Endodermal cell (in vitro differentiated cells): ENCODE data around the gene WDR46. TPM values are rescaled to one million over a fixed set of nuclear protein-coding genes. Genes with fewer than 3 reads are reported as not detected.

Source experiments
- DNase-seq: peaks from one replicate; pipeline ENCODE4 v3.0.0-alpha.2; 2017
- H3K27ac ChIP-seq: 2 replicates; pipeline ENCODE4 v1.5.1; 2013; ENCODE audit warnings: mild to moderate bottlenecking, low read depth, low read length, moderate library complexity
- H3K27me3 ChIP-seq: 2 replicates; pipeline ENCODE4 v1.6.1; 2013; ENCODE audit warnings: mild to moderate bottlenecking, low read length, moderate library complexity; ENCODE audit not compliant: insufficient read depth, control insufficient read depth, poor library complexity, severe bottlenecking
- H3K36me3 ChIP-seq: 2 replicates; pipeline ENCODE4 v1.7.0; 2013; ENCODE audit warnings: mild to moderate bottlenecking, low read length, moderate library complexity; ENCODE audit not compliant: control insufficient read depth, insufficient read depth
- H3K4me1 ChIP-seq: one replicate; pipeline ENCODE4 v1.7.0; 2013; ENCODE audit warnings: low read length; ENCODE audit not compliant: control insufficient read depth, insufficient read depth
- H3K4me3 ChIP-seq: 2 replicates; pipeline ENCODE4 v1.5.1; 2013; ENCODE audit warnings: mild to moderate bottlenecking, low read length, moderate library complexity
- H3K9ac ChIP-seq: 2 replicates; pipeline ENCODE4 v1.6.1; 2013; ENCODE audit warnings: mild to moderate bottlenecking, low read length, moderate library complexity; ENCODE audit not compliant: poor library complexity, severe bottlenecking; ENCODE audit errors: extremely low read depth
- H3K9me3 ChIP-seq: 2 replicates; pipeline ENCODE4 v1.6.1; 2013; ENCODE audit warnings: mild to moderate bottlenecking, low read length, moderate library complexity; ENCODE audit not compliant: control insufficient read depth
- H3K27ac Mint-ChIP-seq: 2 replicates; pipeline ENCODE4 v1.8.0; 2020; ENCODE audit warnings: mixed read lengths
- H3K27me3 Mint-ChIP-seq: 2 replicates; pipeline ENCODE4 v1.8.0; 2021; ENCODE audit warnings: mild to moderate bottlenecking, mixed read lengths; ENCODE audit not compliant: insufficient read depth
- H3K36me3 Mint-ChIP-seq: 2 replicates; pipeline ENCODE4 v1.8.0; 2020; ENCODE audit warnings: low read depth, mixed read lengths
- H3K4me1 Mint-ChIP-seq: 2 replicates; pipeline ENCODE4 v1.8.0; 2020; ENCODE audit warnings: mixed read lengths
- H3K4me3 Mint-ChIP-seq: 2 replicates; pipeline ENCODE4 v1.8.0; 2020; ENCODE audit warnings: mild to moderate bottlenecking, moderate library complexity, mixed read lengths
- H3K9me3 Mint-ChIP-seq: 2 replicates; pipeline ENCODE4 v1.8.0; 2020; ENCODE audit warnings: mild to moderate bottlenecking, mixed read lengths
- CTCF ChIP-seq: fragments of 200-600 bp; sonication (generic); conservative IDR thresholded peaks from 2 replicates; pipeline ENCODE4 v1.5.0; 2021; ENCODE audit warnings: antibody characterized with exemption, mild to moderate bottlenecking
- WGBS, 2 experiments: methylation state at CpG; one replicate each; pipeline versions ENCODE4 v1.1.5 to v1.1.7; 2013; ENCODE audit warnings: missing lambda C conversion rate in 2 of 2, mixed read lengths in 1 of 2; ENCODE audit not compliant: insufficient coverage in 1 of 2, insufficient read length in 1 of 2; 5-methylcytosine and 5-hydroxymethylcytosine counted together
- total RNA-seq, 2 donors: library from RNA; stranded (reverse); fragmentation: NEBNext Ultra II Directional in 1 of 2; extraction: Animal tissue kit (Norgen Biotek cat#: 25700) in 1 of 2; gene quantifications; 2 replicates in 1 of 2; 3 replicates in 1 of 2; pipeline ENCODE4 v1.2.1, GENCODE V29; 2021

The WDR46 gene
- total RNA-seq, 2 donors from 2014 or later, result 42.9 to 62.5 TPM

DNA sequence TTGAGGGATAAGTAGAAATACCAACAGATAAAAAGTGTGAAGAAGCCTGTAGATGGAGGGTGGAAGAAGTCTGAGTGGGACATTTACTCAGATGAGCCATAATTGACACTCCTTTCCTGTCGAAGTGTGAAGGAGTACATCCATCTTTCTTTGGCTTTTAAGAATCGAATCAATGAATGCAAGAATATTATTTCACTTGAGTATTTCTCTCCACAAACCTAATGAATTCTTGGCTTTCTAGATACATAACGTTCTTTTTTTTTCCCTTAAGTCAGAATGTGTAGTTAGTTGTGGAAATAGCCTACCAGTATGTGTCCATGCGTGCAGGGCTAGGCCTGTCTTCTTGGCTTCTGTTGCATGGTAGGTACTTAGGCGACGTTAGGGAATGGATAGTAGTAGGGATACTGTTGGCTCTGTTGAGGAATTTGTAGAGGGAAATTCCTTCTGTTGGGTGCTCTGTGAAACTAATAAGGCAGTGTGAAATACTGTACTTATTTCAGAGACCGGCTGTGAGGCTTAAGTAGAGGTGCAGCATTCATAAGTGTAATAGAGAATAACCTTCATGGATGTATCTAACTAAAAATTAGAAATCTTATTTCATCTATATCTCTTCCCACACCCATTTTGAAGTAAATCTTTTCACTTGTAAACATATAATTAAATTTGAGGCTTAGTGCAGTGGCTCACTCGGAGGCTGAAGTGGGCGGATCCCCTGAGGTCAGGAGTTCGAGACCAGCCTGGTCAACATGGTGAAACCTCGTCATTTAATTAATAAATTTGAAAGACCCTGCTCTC is 15.7 kb downstream of the WDR46 start:
- no peaks in the 10 kb centered on the region for H3K27me3 Mint-ChIP-seq
- Histone ChIP-seq H3K4me3 (peak overlapping the region; percentile 98), H3K27ac (no peak overlapping the region), H3K9me3 (no peaks in the 10 kb centered on the region), H3K27me3 (no peaks in the 10 kb centered on the region), H3K9ac (peak overlapping the region; percentile 91), H3K4me1 (no peaks in the 10 kb centered on the region), H3K36me3 (peaks cover 54% of the 10 kb centered on the region)
- no peaks in the 10 kb centered on the region for H3K9me3 Mint-ChIP-seq
- peaks cover 52% of the 10 kb centered on the region for H3K36me3 Mint-ChIP-seq
- peak overlapping the region; percentile 91 for H3K27ac Mint-ChIP-seq
- H3K4me1 Mint-ChIP-seq, result peaks cover 35% of the 10 kb centered on the region
- WGBS, 2 experiments, result 65 to 75% methylated on average over 7 to 11 of the region's 11 CpGs
- peak overlapping the region; percentile 98 for H3K4me3 Mint-ChIP-seq
- no peak for TF ChIP-seq CTCF
- no peak for DNase-seq

DNA sequence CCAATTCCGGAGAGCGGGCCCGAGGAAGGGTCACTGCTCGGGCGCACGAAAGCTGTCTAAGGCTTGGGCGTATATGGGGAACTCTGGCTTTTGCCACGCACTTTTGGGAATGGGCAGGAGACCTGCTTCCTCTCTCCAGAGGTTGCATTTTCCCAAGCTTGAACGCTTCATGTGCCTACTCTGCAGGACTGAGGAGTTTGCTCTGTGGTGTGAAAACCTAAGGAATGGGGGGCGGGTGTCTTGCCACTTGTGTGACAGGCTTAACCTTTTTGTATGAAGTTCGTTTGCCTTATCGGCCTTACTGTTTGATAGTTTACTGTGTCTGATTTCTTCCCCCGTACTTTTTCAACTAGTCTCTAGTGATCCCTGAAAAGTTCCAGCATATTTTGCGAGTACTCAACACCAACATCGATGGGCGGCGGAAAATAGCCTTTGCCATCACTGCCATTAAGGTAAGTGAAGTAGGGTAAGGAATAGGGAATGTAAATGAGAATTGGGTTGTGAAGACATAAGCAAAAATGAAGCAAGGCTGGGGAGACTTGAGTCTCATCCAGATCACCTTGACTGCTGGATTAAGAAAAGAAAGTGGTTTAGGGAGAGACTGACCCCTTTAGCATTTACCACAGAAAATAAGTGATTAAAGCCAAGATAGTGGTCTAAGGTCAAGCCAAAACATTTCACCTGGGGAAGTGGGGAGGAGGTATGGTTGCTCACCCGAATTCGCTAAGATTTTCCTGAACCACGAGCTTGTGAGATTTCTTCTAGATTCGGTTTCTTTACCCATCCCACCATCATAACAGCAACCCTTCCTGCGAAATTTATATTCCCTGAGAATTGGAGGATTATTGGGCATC is 16.5 kb downstream of the WDR46 start:
- Mint-ChIP-seq H3K27ac (peak overlapping the region; percentile 91), H3K4me1 (peaks cover 31% of the 10 kb centered on the region), H3K36me3 (peaks cover 58% of the 10 kb centered on the region), H3K27me3 (no peaks in the 10 kb centered on the region), H3K9me3 (no peaks in the 10 kb centered on the region), H3K4me3 (peak overlapping the region; percentile 98)
- no peak for TF ChIP-seq CTCF
- H3K36me3 ChIP-seq, result peaks cover 62% of the 10 kb centered on the region
- peak overlapping the region; percentile 98 for H3K4me3 ChIP-seq
- H3K27ac ChIP-seq, result peak overlapping the region; percentile 85
- no peaks in the 10 kb centered on the region for H3K27me3 ChIP-seq
- H3K9me3 ChIP-seq, result no peaks in the 10 kb centered on the region
- peak overlapping the region; percentile 91 for H3K9ac ChIP-seq
- 0 to 2% methylated on average over 8 to 22 of the region's 22 CpGs for WGBS, 2 experiments
- H3K4me1 ChIP-seq, result no peaks in the 10 kb centered on the region
- DNase-seq, result no peak

GRCh38 chr6:33271468-33272274 is 17.4 kb downstream of the WDR46 start, which contains the start of the genes RPS18 and VPS52:
Gene RPS18, plus strand, starts transcription at chr6:33272075. Its CDS starts 45 bp downstream, at chr6:33272120.
Gene VPS52, minus strand, starts transcription at chr6:33271876. Its CDS starts 201 bp downstream, at chr6:33271675.
- Histone ChIP-seq H3K9ac (peak within 1 kb of the TSS; percentile 91), H3K9me3 (no peaks in the 10 kb centered on the region), H3K27me3 (no peaks in the 10 kb centered on the region), H3K27ac (peak within 1 kb of the TSS; percentile 85), H3K36me3 (peaks cover 68% of the 10 kb centered on the region), H3K4me1 (peaks cover 3% of the 10 kb centered on the region), H3K4me3 (peak within 1 kb of the TSS; percentile 98)
- peak within 1 kb of the TSS; percentile 98 for H3K4me3 Mint-ChIP-seq
- H3K27ac Mint-ChIP-seq, result peak within 1 kb of the TSS; percentile 100
- no peaks in the 10 kb centered on the region for H3K9me3 Mint-ChIP-seq
- WGBS, 2 experiments, result 0 to 1% methylated on average over 16 to 48 of the region's 48 CpGs
- H3K4me1 Mint-ChIP-seq, result peaks cover 29% of the 10 kb centered on the region
- DNase-seq, result peak; percentile 96
- no peak for TF ChIP-seq CTCF
- no peaks in the 10 kb centered on the region for H3K27me3 Mint-ChIP-seq
- H3K36me3 Mint-ChIP-seq, result peaks cover 65% of the 10 kb centered on the region
